ENCODE results near the gene PRKAR2A. TPM values are rescaled to one million over a fixed set of nuclear protein-coding genes. Genes with fewer than 3 reads are reported as not detected.

Gene PRKAR2A
- total RNA-seq, 1 experiment from 2014 or later: 85.4 TPM

DNA sequence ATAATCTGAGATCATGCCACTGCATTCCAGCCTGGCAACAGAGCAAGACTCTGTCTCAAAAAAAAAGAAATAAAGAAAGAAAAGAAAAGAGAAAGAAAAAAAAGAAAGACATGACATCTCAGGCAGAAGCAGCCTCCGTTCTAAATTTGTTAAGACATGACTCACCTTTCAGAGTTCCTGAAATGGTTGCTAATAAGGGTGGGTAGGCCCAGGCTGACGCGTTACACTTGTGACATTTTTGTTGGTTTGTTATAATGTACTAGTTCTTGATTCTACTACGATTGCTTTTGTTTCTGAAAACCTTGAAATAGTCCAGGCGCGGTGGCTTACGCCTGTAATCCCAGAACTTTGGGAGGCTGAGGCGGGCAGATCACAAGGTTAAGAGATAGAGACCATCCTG is 30.0 kb upstream of the PRKAR2A start:
- H3K4me3 ChIP-seq (ENCODE audit: low read depth in 2 of 2, low read length in 2 of 2): no peak overlapping the region
- DNase-seq (ENCODE audit: low read depth, low spot score) (no peak), ATAC-seq (no peak)
- H3K27ac ChIP-seq (ENCODE audit: low read length): no peak overlapping the region
- CTCF ChIA-PET: no interaction called here
- H3K36me3 ChIP-seq (ENCODE audit: control insufficient read depth, insufficient read depth, low read length): no peaks in the 10 kb centered on the region
- no peaks in the 10 kb centered on the region for H3K9me3 ChIP-seq (ENCODE audit: control insufficient read depth, insufficient read depth, low read depth, low read length)
- in situ Hi-C loops (cut with HindIII; ENCODE audit: low pct_unique_long_range_greater_than_20kb, low sequenced_read_pairs): no loop called here
- H3K27me3 ChIP-seq (ENCODE audit: control insufficient read depth, insufficient read depth, low read length): no peaks in the 10 kb centered on the region
- no peaks in the 10 kb centered on the region for H3K4me1 ChIP-seq (ENCODE audit: control insufficient read depth, insufficient read depth, low read length)
- BruUV-seq (replicated peaks): no TSS peak
- TF ChIP-seq REST (IDR thresholded peaks at IDR 0.05; ENCODE audit: insufficient read depth in 1 of 2, low read depth in 2 of 2, low read length in 1 of 2): no peak
- TF ChIP-seq, protein P1, sequence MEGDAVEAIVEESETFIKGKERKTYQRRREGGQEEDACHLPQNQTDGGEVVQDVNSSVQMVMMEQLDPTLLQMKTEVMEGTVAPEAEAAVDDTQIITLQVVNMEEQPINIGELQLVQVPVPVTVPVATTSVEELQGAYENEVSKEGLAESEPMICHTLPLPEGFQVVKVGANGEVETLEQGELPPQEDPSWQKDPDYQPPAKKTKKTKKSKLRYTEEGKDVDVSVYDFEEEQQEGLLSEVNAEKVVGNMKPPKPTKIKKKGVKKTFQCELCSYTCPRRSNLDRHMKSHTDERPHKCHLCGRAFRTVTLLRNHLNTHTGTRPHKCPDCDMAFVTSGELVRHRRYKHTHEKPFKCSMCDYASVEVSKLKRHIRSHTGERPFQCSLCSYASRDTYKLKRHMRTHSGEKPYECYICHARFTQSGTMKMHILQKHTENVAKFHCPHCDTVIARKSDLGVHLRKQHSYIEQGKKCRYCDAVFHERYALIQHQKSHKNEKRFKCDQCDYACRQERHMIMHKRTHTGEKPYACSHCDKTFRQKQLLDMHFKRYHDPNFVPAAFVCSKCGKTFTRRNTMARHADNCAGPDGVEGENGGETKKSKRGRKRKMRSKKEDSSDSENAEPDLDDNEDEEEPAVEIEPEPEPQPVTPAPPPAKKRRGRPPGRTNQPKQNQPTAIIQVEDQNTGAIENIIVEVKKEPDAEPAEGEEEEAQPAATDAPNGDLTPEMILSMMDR (IDR thresholded peaks at IDR 0.05): no peak
- no peak for TF ChIP-seq POLR2AphosphoS5 (IDR thresholded peaks at IDR 0.05; ENCODE audit: low read depth, low read length)
- POLR2A ChIA-PET: no interaction called here
- intact Hi-C loops (cut with micrococcal nuclease; ENCODE audit: unreplicated experiment): no loop called here

DNA sequence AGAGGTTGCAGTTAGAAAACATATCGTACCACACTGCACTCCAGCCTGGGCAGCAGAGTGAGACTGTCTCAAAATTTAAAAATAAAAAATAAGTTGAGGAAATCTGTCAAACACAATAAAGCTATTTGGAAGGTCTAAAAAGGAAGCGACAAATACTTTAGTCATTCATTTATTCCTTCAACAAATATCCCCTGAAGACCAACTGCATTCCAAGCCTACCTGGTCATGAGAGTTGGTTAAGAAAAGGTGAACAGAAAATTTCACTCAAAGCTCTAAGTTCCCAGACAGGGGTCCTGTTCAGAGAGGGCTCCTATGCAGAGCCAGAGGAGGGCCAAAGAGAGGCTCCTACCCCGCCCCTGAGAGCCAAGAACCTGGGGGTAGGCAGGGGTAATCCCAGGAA is 15.4 kb upstream of the PRKAR2A start:
- ChIA-PET POLR2A (no interaction called here), CTCF (no interaction called here)
- Histone ChIP-seq H3K4me3 (ENCODE audit: low read depth in 2 of 2, low read length in 2 of 2) (no peak overlapping the region), H3K36me3 (ENCODE audit: control insufficient read depth, insufficient read depth, low read length) (no peaks in the 10 kb centered on the region), H3K9me3 (ENCODE audit: control insufficient read depth, insufficient read depth, low read depth, low read length) (no peaks in the 10 kb centered on the region), H3K27ac (ENCODE audit: low read length) (no peak overlapping the region), H3K27me3 (ENCODE audit: control insufficient read depth, insufficient read depth, low read length) (no peaks in the 10 kb centered on the region), H3K4me1 (ENCODE audit: control insufficient read depth, insufficient read depth, low read length) (no peaks in the 10 kb centered on the region)
- in situ Hi-C loops (cut with HindIII; ENCODE audit: low pct_unique_long_range_greater_than_20kb, low sequenced_read_pairs) (no loop called here), intact Hi-C loops (cut with micrococcal nuclease; ENCODE audit: unreplicated experiment) (no loop called here)
- TF ChIP-seq POLR2AphosphoS5 (IDR thresholded peaks at IDR 0.05; ENCODE audit: low read depth, low read length) (no peak), SIN3A (IDR thresholded peaks at IDR 0.05; ENCODE audit: borderline replicate concordance, insufficient read depth, low read depth, low read length) (no peak), TCF7L2 (IDR thresholded peaks at IDR 0.05; ENCODE audit: low read depth, low read length) (no peak)
- DNase-seq (ENCODE audit: low read depth, low spot score) (no peak), ATAC-seq (no peak)
- no TSS peak for BruUV-seq (replicated peaks)

- in situ Hi-C loops (cut with HindIII; ENCODE audit: low pct_unique_long_range_greater_than_20kb, low sequenced_read_pairs) (no loop called here), intact Hi-C loops (cut with micrococcal nuclease; ENCODE audit: unreplicated experiment) (no loop called here)
- no peak for ATAC-seq
- no peaks in the 10 kb centered on the region for H3K9me3 ChIP-seq (ENCODE audit: control insufficient read depth, insufficient read depth, low read depth, low read length)
- H3K4me3 ChIP-seq (ENCODE audit: low read depth in 2 of 2, low read length in 2 of 2): no peak overlapping the region
- no peak overlapping the region for H3K27ac ChIP-seq (ENCODE audit: low read length)
- POLR2A ChIA-PET: no interaction called here
- H3K4me1 ChIP-seq (ENCODE audit: control insufficient read depth, insufficient read depth, low read length): no peaks in the 10 kb centered on the region
- no peaks in the 10 kb centered on the region for H3K27me3 ChIP-seq (ENCODE audit: control insufficient read depth, insufficient read depth, low read length)
- no peak for DNase-seq (ENCODE audit: low read depth, low spot score)
- CTCF ChIA-PET: no interaction called here
- no TSS peak for BruUV-seq (replicated peaks)
- no peaks in the 10 kb centered on the region for H3K36me3 ChIP-seq (ENCODE audit: control insufficient read depth, insufficient read depth, low read length)
- no peak for TF ChIP-seq SIN3A (IDR thresholded peaks at IDR 0.05; ENCODE audit: borderline replicate concordance, insufficient read depth, low read depth, low read length)
- TF ChIP-seq POLR2AphosphoS5 (IDR thresholded peaks at IDR 0.05; ENCODE audit: low read depth, low read length): no peak
- TF ChIP-seq, protein P1 (IDR thresholded peaks at IDR 0.05): no peak
- no peak for TF ChIP-seq REST (IDR thresholded peaks at IDR 0.05; ENCODE audit: insufficient read depth in 1 of 2, low read depth in 2 of 2, low read length in 1 of 2)
- no peak for TF ChIP-seq TCF7L2 (IDR thresholded peaks at IDR 0.05; ENCODE audit: low read depth, low read length)
Observed at GRCh38 chr3:48859206-48859605, 11.5 kb upstream of the PRKAR2A start.

Data from Panc1 (cell line).